CD4-positive, alpha-beta T cell (primary cell): ENCODE measurements around the gene SPEM3. TPM values are rescaled to one million over a fixed set of nuclear protein-coding genes. Genes with fewer than 3 reads are reported as not detected.

Experiments used
- ATAC-seq: fragments of 200-7000 bp; cut with Tn5 transposase; one replicate; pipeline ENCODE4 v1.10.0; 2022; ENCODE audit warnings: mild to moderate bottlenecking; ENCODE audit not compliant: poor library complexity
- CTCF ChIA-PET: fragments of 350-600 bp; sonication (Branson Sonifier 250); formaldehyde crosslinking; loops from one replicate; lab custom pipeline; 2021; ENCODE audit warnings: antibody characterized with exemption, inconsistent platforms; lab: Charles Lee
- POLR2A ChIA-PET: fragments of 350-600 bp; sonication (Branson Sonifier 250); formaldehyde crosslinking; loops from one replicate; lab custom pipeline; 2021; ENCODE audit warnings: antibody characterized with exemption, inconsistent platforms; lab: Charles Lee
- DNase-seq, 14 experiments: peaks; one replicate each; pipeline ENCODE4 v3.0.0-alpha.2; 2013 to 2020; ENCODE audit warnings: mixed read lengths in 2 of 14
- H3K27ac ChIP-seq, 2 donors: one replicate each; pipeline versions ENCODE4 v1.5.1 to v1.7.0; 2013; ENCODE audit warnings: low read length in 2 of 2, low read depth in 1 of 2, mild to moderate bottlenecking in 1 of 2
- H3K27me3 ChIP-seq, 2 experiments: 1 replicate in 1 of 2; 2 replicates in 1 of 2; pipeline versions ENCODE4 v1.6.1 to v1.7.0; 2013; ENCODE audit warnings: low read length in 2 of 2, control low read depth in 1 of 2, mild to moderate bottlenecking in 1 of 2, moderate library complexity in 1 of 2; ENCODE audit not compliant: insufficient read depth in 2 of 2, control insufficient read depth in 1 of 2
- H3K36me3 ChIP-seq: one replicate; pipeline ENCODE4 v1.6.1; 2013; ENCODE audit warnings: low read length, control low read depth; ENCODE audit not compliant: insufficient read depth
- H3K4me1 ChIP-seq: one replicate; pipeline ENCODE4 v1.6.1; 2013; ENCODE audit warnings: low read length, control low read depth; ENCODE audit not compliant: insufficient read depth
- H3K4me3 ChIP-seq: one replicate; pipeline ENCODE4 v1.5.1; 2013; ENCODE audit warnings: mild to moderate bottlenecking, low read length, moderate library complexity
- H3K9me3 ChIP-seq, 2 experiments: 1 replicate in 1 of 2; 2 replicates in 1 of 2; pipeline versions ENCODE4 v1.6.1 to v1.7.0; 2013; ENCODE audit warnings: low read length in 2 of 2, mild to moderate bottlenecking in 2 of 2, control low read depth in 1 of 2, moderate library complexity in 1 of 2; ENCODE audit not compliant: control insufficient read depth in 1 of 2, insufficient read depth in 1 of 2
- H3K27ac Mint-ChIP-seq: one replicate; pipeline ENCODE4 v1.8.0; 2020; ENCODE audit warnings: mixed read lengths
- H3K27me3 Mint-ChIP-seq: one replicate; pipeline ENCODE4 v1.8.0; 2021; ENCODE audit warnings: mixed read lengths
- H3K36me3 Mint-ChIP-seq: one replicate; pipeline ENCODE4 v1.8.0; 2021; ENCODE audit warnings: low read depth, mixed read lengths
- H3K4me1 Mint-ChIP-seq: one replicate; pipeline ENCODE4 v1.8.0; 2021; ENCODE audit warnings: low read depth, mixed read lengths
- H3K4me3 Mint-ChIP-seq: one replicate; pipeline ENCODE4 v1.8.0; 2020; ENCODE audit warnings: mild to moderate bottlenecking, mixed read lengths
- H3K9me3 Mint-ChIP-seq: one replicate; pipeline ENCODE4 v1.8.0; 2020; ENCODE audit warnings: mixed read lengths
- intact Hi-C, 2 experiments: fragments of 100-400 bp; cut with DNase I in 1 of 2; cut with micrococcal nuclease in 1 of 2; formaldehyde crosslinking; loops; one replicate each; pipeline versions ENCODE4 v1.15.1 to v1.9.0; 2023 to 2025; cut with DNase I, micrococcal nuclease
- total RNA-seq, 174 experiments: library from RNA in 2 of 174; stranded (reverse) in 2 of 174; gene quantifications; one replicate each; pipeline ENCODE4 v1.2.3 and lab custom pipeline; 2021 to 2026
- TF ChIP-seq, protein P1 (sequence below): fragments of 200-600 bp; IDR thresholded peaks from one replicate; pipeline ENCODE4 v1.8.0; 2022; ENCODE audit warnings: antibody characterized with exemption, mild to moderate bottlenecking

The SPEM3 gene
- total RNA-seq, 2 experiments from 2014 or later: not detected

- H3K27ac ChIP-seq: peak overlapping the region; percentile 74 to 77
- TF ChIP-seq, protein P1, sequence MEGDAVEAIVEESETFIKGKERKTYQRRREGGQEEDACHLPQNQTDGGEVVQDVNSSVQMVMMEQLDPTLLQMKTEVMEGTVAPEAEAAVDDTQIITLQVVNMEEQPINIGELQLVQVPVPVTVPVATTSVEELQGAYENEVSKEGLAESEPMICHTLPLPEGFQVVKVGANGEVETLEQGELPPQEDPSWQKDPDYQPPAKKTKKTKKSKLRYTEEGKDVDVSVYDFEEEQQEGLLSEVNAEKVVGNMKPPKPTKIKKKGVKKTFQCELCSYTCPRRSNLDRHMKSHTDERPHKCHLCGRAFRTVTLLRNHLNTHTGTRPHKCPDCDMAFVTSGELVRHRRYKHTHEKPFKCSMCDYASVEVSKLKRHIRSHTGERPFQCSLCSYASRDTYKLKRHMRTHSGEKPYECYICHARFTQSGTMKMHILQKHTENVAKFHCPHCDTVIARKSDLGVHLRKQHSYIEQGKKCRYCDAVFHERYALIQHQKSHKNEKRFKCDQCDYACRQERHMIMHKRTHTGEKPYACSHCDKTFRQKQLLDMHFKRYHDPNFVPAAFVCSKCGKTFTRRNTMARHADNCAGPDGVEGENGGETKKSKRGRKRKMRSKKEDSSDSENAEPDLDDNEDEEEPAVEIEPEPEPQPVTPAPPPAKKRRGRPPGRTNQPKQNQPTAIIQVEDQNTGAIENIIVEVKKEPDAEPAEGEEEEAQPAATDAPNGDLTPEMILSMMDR: no peak
Observed at GRCh38 chr17:7383742-7384488, 44.7 kb upstream of the SPEM3 start.

GRCh38 chr17:7384489-7385081 lies 44.1 kb upstream of the SPEM3 start:
- H3K4me1 Mint-ChIP-seq: peaks cover 10% of the 10 kb centered on the region
- Histone ChIP-seq H3K4me1 (peaks cover 28% of the 10 kb centered on the region), H3K4me3 (peak overlapping the region; percentile 64), H3K27ac (peak overlapping the region; percentile 74 to 77), H3K9me3 (no peaks in the 10 kb centered on the region), H3K27me3 (peaks cover 21 to 22% of the 10 kb centered on the region in 2 experiments), H3K36me3 (peaks cover 24% of the 10 kb centered on the region)
- H3K27ac Mint-ChIP-seq: peak overlapping the region; percentile 91
- no peak for ATAC-seq
- ChIA-PET POLR2A (interaction anchor here (0.5 to 3.9 kb wide), 25 partner anchors 9 to 772 kb away, joined by 3 to 37 read pairs (median 4); partner anchors contain the start of genes ACAP1, NEURL4, NLGN2 and PLSCR3), CTCF (interaction anchor here (1.0 to 1.8 kb wide), 6 partner anchors 9 to 52 kb away, joined by 4 to 9 read pairs (median 7); partner anchors contain the start of genes PLSCR3 and TMEM256)
- H3K36me3 Mint-ChIP-seq: peaks cover 36% of the 10 kb centered on the region
- peaks cover 34% of the 10 kb centered on the region for H3K27me3 Mint-ChIP-seq
- intact Hi-C loops: loop anchor here (1.0 to 10.0 kb wide), 2 partner anchors 10 to 50 kb away; partner anchors contain the start of genes FGF11 (in 1 of the 2), PLSCR3 (in 1 of the 2) and TMEM102 (in 1 of the 2)
- H3K9me3 Mint-ChIP-seq: no peaks in the 10 kb centered on the region
- TF ChIP-seq, protein P1: no peak
- DNase-seq: peak in 2 of 14 experiments; percentile 8 to 36
- peak overlapping the region; percentile 87 for H3K4me3 Mint-ChIP-seq

More at GRCh38 chr17:7383742-7384488, 44.7 kb upstream of the SPEM3 start:
- Mint-ChIP-seq H3K27me3 (peaks cover 41% of the 10 kb centered on the region), H3K4me3 (peak overlapping the region; percentile 87), H3K36me3 (peaks cover 30% of the 10 kb centered on the region), H3K27ac (peak overlapping the region; percentile 91), H3K9me3 (no peaks in the 10 kb centered on the region), H3K4me1 (peaks cover 10% of the 10 kb centered on the region)
- Histone ChIP-seq H3K4me3 (peak overlapping the region; percentile 64), H3K27me3 (peaks cover 21 to 22% of the 10 kb centered on the region in 2 experiments), H3K36me3 (peaks cover 17% of the 10 kb centered on the region), H3K9me3 (peaks cover 0 to 3% of the 10 kb centered on the region in 2 experiments), H3K4me1 (peaks cover 28% of the 10 kb centered on the region)
- intact Hi-C loops: loop anchor here (1.0 to 10.0 kb wide), 2 partner anchors 10 to 51 kb away; partner anchors contain the start of genes FGF11 (in 1 of the 2), PLSCR3 (in 1 of the 2) and TMEM102 (in 1 of the 2)
- POLR2A ChIA-PET: interaction anchor here (0.5 to 3.9 kb wide), 28 partner anchors 10 to 773 kb away, joined by 3 to 37 read pairs (median 4); partner anchors contain the start of genes ACADVL, ACAP1, DLG4 and NEURL4
- ATAC-seq (peak; percentile 94), DNase-seq (peak; percentile 63 to 93 (median 77))
- CTCF ChIA-PET: interaction anchor here (0.6 to 1.8 kb wide), 7 partner anchors 10 to 53 kb away, joined by 3 to 9 read pairs (median 6); partner anchors contain the start of genes PLSCR3 and TMEM256

- CTCF ChIA-PET: no interaction called here
- peaks cover 74% of the 10 kb centered on the region for H3K36me3 Mint-ChIP-seq
Observed at GRCh38 chr17:7388856-7389255, 39.8 kb upstream of the SPEM3 start.

More at GRCh38 chr17:7388856-7389255, 39.8 kb upstream of the SPEM3 start:
- no peaks in the 10 kb centered on the region for H3K9me3 Mint-ChIP-seq
- Histone ChIP-seq H3K27ac (no peak overlapping the region), H3K36me3 (peaks cover 55% of the 10 kb centered on the region), H3K4me1 (peaks cover 52% of the 10 kb centered on the region), H3K9me3 (no peaks in the 10 kb centered on the region), H3K27me3 (no peaks in the 10 kb centered on the region), H3K4me3 (no peak overlapping the region)
- H3K27me3 Mint-ChIP-seq: no peaks in the 10 kb centered on the region
- DNase-seq (peak in 1 of 14 experiments; percentile 12), ATAC-seq (no peak)
- POLR2A ChIA-PET: interaction anchor here (1.3 kb wide), 1 partner anchor 15 kb away, joined by 3 read pairs; the partner anchor contains the start of gene TMEM256
- TF ChIP-seq, protein P1: no peak
- no peak overlapping the region for H3K4me3 Mint-ChIP-seq
- H3K4me1 Mint-ChIP-seq: peaks cover 29% of the 10 kb centered on the region
- H3K27ac Mint-ChIP-seq: no peak overlapping the region
- intact Hi-C loops: loop anchor here in 1 of 2 experiments (10.0 kb wide), 1 partner anchor 46 kb away; the partner anchor contains the start of genes FGF11 and TMEM102
